GM21576 (cell line): ENCODE data around the gene MYL4.
A peak's percentile ranks its signal among the peaks of the same experiment; 100 is the strongest.
"Not testable (repeated sequence)": the region's sequence is repeated elsewhere in the genome, so short reads cannot be mapped to it uniquely, and the experiment has no call there.

ENCODE experiments used
- ATAC-seq: cut with Tn5 transposase; IDR thresholded peaks from one replicate; pipeline ENCODE4 v1.9.1; 2021; ENCODE audit warnings: mild to moderate bottlenecking, moderate library complexity; ENCODE audit not compliant: unreplicated experiment

MYL4 gene

GRCh38 chr17:47208744-47209488 is at the start of gene MYL4:
TSS of gene MYL4 (plus strand) at chr17:47209348. CDS start at chr17:47209423, 75 bp downstream.
- no peak for ATAC-seq

DNA sequence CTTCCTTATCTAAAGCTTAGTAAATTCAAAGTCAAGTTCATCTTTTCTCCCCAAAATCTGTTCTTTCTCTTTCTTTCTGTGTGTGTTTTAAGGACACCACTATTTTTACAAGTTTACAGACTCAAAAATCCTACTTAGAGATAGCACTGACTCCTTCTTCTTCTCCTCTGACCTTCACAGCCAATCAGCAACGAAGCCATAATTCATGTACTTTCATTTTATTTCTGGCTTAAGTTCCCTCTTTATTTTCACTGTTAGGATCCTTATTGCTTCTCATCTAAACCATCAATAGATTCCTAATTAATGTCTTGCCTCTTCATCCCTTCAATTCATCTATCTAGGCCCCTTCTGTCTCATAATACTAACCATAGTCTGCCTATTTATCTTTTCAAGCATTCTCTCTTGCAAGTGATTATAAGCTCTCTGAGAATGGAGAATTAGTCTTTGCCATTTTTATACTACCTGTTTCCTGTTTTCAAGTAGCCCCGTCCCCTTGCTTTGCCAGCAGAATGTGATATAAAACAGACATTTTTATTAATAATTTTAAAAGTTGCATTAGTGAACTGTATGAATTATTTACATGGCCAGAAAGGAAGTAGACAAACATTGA is 47.0 kb upstream of the MYL4 start:
- ATAC-seq = no peak

DNA sequence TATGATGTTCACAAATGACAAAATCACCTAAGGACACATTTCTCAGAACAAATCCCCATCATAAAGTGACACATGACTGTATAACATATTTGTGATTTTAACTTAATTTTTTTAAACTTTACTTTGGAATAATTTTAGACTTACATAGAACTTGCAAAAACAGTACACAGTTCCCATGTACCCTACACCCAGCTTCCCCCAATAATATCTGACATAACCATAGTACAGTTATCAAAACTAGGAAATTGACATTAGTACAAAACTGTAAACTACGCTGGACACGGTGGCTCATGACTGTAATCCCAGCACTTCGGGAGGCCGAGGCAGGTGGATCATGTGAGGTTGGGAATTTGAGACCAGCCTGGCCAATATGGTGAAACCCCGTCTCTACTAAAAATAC is 44.9 kb upstream of the MYL4 start:
- ATAC-seq = no peak

DNA sequence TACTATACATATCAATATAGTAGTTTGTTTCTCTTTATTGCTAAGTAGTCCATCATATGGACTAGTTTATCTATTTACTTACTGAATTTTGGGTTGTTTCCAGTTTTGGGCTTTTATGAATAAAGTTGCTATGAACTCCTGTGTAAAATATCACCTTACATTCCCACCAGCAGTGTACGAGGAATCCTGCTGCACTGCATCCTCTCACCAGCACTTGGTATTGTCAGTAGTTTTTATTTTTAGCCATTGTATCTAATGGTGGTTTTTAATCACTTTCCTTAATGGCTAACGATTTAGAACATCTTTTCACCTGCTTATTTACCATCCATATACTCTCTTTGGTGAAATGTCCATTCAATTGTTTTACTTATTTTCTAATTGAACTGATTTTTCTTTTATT is 44.0 kb upstream of the MYL4 start:
- no peak for ATAC-seq

DNA sequence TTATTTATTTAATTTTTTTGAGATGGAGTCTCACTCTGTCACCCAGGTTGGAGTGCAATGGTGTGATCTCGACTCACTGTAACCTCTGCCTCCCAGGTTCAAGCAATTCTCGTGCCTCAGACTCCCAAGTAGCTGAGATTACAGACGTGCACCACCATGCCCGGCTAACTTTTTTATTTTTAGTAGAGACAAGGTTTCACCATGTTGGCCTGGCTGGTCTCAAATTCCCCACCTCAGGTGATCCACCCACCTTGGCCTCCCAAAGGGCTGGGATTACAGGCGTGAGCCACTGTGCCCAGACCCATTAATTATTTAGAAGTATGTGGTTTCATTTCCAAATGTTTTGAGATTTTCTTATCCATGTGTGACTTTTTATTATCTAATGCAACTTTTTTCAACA is 42.3 kb upstream of the MYL4 start:
- ATAC-seq = not testable (repeated sequence)

DNA sequence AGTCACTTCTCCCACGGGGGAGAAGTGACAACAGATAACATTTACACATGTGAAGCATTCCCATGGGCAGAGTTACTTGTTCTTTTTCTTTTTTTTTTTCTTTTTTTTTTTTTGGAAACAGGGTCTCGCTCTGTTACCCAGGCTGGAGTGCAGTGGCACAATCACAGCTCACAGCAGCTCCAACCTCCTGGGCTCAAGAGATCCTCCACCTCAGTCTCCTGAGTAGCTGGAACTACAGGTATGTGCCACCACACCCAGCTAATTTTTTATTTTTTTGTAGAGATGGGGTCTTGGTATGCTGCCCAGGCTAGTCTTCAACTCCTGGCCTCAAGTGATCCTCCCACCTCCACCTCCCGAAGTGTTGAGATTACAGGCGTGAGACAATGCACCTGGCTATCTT is 40.3 kb upstream of the MYL4 start:
- ATAC-seq = not testable (repeated sequence)

DNA sequence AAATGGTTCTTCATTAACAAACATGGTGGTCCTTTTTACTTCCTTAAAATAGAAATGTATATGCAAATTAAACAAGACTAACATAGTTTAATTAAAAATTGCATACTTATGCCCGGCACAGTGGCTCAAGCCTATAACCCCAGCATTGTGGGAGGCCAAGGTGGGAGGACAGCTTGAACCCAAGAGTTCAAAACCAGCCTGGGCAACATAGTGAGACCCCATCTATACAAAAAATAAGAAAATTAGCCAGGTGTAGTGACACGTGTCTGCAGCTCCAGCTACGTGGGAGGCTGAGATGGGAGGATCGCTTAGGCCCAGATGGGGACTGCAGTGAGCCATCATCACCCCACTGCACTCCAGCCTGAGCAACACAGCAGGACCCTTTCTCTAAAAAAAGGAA is 38.4 kb upstream of the MYL4 start:
- no peak for ATAC-seq

DNA sequence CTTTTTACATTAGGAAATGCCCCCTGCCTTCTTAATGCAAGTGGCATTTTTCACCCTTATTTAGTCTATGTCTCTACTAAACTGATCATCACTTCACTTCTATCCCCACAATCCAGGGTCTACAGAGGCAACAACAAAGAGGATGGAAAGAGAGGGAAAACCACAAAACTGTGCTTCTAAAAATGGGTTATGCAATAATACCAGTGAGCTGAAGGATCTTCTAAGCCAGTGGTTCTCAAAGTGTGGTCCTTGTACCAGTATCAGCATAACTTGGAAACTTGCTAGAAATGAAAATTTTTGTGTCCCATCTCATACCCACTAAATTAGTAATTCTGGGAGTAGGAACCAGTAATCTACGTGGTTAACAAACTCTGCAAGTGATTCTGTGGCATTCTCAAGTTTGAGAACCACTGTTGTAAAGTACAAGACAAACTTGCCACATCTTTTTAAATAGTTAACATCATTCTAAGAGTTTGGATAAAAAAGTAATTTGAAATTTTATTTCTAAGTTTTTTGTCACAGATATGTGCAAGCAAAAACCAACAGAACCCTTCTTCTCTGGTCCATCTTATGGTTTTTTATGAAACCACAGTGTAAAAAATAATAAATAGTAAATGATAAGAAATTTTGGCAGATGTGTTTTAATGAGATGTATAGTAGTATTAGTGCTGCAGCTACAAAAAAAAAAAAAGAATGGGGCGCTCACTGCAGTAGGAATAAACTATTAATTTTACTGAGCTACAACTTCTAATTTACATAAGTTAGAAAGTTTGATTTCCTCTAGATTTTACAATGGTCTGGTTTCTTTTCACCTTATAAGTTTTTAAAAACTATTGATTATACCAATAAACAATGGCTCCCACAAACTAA is 36.2 kb upstream of the MYL4 start:
- no peak for ATAC-seq

DNA sequence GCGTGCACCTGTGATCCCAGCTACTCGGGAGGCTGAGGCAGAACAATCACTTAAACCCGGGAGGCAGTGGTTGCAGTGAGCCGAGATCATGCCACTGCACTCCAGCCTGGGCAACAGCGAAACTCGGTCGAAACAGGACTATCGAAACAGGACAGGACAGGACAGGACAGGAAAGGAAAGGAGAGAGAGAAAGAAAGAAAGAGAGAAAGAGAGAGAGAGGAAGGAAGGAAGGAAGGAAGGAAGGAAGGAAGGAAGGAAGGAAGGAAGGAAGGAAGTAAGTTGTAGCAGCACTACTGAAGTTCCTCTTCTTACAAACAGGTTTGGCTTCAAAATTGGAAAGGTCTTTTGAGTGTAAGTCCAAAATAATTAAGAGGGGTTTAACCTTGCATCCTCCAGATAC is 34.3 kb upstream of the MYL4 start:
- ATAC-seq = not testable (repeated sequence)

DNA sequence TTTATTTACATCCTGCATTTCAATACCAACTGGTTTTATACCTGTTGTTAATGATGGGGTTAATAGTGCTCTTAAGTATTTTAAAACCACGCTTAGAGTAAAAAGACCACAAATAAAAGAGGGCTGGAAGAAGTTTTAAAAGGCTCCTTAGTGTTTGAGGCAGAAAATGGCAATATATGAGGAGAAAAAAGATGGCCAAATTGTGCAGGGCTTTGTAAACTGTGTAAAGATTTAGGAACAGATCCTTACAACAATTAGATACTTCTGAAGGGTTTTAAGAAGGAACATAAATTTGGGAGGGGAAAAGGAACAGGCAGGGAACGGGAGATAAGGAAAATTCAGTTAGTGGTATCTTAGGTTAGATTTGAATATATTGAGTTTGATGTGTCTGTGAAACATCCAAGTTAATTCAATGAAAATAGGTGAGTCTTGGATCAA is 32.7 kb upstream of the MYL4 start:
- no peak for ATAC-seq

DNA sequence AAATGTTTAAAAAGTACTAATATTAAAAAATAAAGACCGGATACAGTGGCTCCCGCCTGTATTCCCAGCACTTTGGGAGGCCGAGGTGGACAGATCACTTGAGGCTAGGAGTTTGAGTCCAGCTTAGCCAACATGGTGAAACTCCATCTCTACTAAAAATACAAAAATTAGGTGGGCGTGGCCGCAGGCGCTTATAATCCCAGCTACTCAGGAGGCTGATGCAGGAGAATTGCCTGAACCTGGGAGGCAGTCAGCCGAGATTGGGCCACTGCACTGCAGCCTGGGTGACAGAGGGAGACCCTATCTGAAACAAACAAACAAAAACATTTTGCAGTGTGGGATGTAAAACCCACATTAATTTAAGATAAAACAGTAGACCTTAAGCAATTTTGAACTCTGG is 31.9 kb upstream of the MYL4 start:
- no peak for ATAC-seq

- ATAC-seq = no peak
Observed at GRCh38 chr17:47179141-47179540, 30.0 kb upstream of the MYL4 start.

DNA sequence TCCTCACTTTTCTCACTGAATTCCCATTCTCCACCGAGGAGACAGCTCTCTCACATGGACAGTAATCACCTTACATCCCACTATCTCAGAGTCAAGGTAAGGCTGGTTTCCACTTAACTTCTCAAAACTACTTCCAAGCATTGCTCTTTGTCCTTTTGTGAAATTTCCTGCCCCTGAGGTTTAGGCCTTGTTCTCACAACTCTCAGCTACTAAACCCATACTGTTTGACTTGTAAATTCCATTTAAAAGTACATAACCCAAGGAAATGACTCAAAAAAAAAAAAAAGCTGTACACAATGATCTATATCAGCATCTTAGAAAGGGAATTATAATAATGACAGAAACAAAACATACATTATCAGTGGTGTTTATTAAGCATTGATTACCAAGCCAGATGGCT is 28.8 kb upstream of the MYL4 start:
- ATAC-seq = no peak

GRCh38 chr17:47180988-47181387 is 28.2 kb upstream of the MYL4 start:
- not testable (repeated sequence) for ATAC-seq

GRCh38 chr17:47184681-47185080 is 24.5 kb upstream of the MYL4 start:
- no peak for ATAC-seq

- no peak for ATAC-seq
Observed at GRCh38 chr17:47188271-47188875, 20.8 kb upstream of the MYL4 start.

DNA sequence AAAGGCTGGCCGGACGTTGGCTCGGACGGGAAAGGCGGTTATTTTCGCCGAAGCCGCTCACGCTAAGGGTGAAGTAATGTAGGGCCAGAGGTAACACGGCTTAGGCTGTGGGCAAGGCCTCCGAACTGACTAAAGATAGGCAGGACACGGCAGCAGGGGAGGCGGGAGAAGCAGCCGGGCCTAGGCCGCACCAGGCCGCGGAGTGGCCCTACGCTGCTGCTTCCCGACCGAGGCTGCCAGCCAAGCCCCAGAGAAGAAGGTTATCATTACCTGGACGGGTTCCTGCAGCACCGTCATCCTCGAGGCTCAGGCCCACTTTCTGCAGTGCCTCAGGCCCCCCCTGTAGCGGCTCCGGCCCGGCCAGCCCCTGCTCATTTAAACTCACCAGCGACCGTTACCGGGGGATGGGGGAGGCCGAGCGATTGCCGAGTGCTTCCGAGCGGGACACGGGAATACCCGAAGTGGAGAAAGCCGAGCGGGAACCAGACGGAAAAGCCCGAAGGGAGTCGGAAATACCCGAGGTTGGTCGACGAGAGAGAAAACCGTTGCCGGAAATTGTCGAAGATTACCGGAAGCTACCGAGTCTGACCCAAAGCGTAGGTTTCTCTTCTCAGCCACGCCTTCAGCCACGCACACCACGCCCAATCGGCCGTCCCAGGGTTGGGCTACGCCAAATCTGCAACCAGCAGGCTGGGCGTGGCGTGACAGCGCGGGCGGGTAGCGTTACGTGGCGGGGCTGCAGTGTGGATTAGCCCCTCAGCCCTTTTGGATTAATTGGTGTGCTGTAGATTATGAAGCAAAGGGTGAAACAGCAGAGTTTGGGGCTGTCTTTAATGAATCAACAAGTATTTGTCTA is 20.0 kb upstream of the MYL4 start, which contains the start of gene CDC27:
CDC27 (minus strand) TSS at position 420 of the 856 bp plus-strand sequence; CDS start at position 297, 123 bp downstream.
- ATAC-seq = peak; percentile 87

DNA sequence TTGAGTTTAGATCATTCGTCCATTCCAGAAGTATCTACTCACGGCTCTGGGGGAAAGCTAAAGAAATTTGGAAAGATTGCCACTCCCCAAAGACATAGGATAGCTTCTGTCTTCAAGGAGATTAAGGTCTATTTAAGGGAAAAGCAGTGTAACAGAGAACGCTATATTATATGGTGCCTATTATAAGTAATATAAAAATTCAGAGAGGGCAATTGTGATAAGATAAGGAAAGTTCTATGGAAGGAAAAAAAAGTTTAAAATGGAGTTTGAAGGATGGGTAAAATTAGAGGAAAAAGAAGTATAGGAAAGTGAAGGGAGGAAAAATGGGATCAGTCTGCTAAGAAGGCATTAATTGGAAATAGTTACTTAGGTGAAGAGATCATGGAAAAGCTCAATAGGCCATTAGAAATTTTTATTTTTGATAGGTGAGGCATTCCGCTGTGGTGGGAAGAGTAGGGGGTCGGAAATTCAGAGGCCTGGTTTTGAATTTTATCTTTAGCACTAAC is 19.4 kb upstream of the MYL4 start:
- no peak for ATAC-seq

DNA sequence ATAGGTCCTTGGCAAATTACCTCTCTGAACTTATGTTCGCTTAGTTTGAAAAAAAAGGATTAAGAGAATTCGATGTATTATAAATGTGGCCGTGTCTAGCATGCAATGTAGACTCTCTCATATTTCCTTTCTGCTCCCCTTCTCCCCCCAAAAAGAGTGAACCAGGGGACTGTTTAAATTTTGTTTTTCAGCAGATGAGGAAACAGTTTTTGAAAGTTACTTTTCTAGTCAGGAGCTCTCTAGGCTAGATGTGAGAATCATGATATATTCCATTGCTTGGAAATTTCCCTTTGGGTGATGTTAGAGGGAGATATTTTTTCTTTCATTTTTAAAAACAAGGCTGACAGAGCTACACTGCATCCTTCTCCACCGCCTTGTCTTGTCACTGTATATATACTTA is 18.9 kb upstream of the MYL4 start:
- no peak for ATAC-seq

DNA sequence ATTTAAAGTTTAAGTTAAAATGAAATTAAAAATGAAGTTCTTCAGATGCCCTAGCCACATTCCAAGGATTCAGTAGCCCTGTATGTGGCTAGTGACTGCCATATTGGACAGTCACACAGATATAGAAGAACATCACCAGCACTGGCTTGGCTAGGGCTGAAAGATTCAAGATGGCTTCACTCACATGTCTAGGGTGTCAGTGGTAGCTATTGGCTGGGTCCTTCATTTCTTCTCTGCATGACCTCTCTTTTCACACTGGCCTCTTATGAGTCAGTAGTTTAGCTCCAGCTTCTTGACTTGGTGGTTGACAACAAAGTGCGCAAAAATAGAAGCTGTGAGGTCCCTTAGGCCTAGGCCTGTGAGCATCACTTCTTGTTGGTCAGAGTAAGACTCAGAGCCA is 18.4 kb upstream of the MYL4 start:
- ATAC-seq = no peak
